HG02852 (cell line): ENCODE measurements around the gene NANS.
"Not testable (repeated sequence)": the region's sequence is repeated elsewhere in the genome, so short reads cannot be mapped to it uniquely, and the experiment has no call there.

ENCODE experiments used
- ATAC-seq: cut with Tn5 transposase; IDR thresholded peaks from one replicate; pipeline ENCODE4 v1.9.1; 2021; ENCODE audit warnings: mild to moderate bottlenecking, moderate library complexity; ENCODE audit not compliant: unreplicated experiment

Gene NANS

GRCh38 chr9:98075332-98075805 is 18.8 kb downstream of the NANS start:
- no peak for ATAC-seq

GRCh38 chr9:98076514-98076890 is 20.0 kb downstream of the NANS start:
- not testable (repeated sequence) for ATAC-seq

- ATAC-seq = no peak
These were observed 22.4 kb downstream of the NANS start for GRCh38 chr9:98078895-98079294.

DNA sequence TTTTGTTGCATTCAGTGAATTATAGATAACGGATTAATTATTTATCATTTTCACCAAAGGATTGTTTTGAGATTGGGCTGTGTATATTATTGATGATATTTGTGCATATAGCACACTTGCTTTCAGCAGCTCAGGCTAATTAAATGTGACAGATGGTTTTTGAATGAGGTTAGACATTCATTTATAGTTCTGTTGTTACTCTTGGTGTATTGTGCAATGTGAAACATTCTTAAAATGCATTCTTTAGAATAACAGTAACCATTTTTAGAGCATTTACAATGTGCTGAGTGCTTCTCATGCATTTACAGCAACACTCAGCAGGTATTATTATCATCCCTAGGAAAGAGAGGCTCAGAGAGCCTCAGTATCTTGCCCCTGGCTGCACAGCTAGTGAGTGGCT is 23.8 kb downstream of the NANS start:
- ATAC-seq = no peak

DNA sequence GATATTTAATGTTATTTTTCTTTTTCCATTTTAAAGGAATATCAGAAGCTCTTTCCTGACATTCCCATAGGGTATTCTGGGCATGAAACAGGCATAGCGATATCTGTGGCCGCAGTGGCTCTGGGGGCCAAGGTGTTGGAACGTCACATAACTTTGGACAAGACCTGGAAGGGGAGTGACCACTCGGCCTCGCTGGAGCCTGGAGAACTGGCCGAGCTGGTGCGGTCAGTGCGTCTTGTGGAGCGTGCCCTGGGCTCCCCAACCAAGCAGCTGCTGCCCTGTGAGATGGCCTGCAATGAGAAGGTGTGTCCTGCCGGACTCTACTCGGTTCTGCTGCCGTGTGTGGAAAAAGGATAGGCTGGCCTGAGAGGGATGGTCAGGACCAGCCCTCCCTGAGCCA is 24.2 kb downstream of the NANS start:
- ATAC-seq = no peak

DNA sequence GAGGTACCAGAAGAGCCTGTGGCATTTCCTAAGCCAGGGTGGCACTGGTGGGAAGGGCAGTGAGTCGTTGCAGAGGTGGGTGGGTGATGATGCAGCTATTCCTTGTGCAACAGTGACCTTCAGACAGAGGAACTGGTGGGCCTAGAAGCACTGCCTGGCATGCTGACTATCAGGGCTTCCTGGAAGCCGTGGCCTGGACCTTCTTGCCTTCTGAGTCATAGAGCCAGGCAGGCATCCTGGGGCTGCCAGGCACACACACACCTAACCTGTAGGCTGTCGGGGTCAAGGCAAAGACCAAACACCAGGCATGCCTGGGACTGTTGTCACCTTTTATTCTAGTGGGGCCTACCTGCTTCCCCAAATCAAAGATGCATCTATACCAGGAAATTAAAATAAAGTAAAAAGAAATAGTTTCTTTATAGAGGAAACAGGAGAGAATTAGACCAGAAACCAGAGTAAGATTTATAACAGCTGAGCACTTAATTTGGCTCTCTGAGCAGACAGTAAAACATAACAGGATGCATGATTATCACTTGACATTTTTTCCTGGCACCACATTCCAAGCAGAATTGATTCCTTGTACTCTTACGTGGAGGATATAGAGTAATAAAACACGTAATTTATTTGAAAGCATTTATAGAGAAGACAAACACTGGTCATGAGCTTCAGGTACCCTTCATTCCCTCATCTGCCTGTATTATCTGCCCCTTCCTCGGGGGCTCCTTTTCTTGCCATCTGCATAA is 25.1 kb downstream of the NANS start:
- no peak for ATAC-seq

- no peak for ATAC-seq
These were observed 26.5 kb downstream of the NANS start for GRCh38 chr9:98083061-98083501.

GRCh38 chr9:98083566-98084183 is 27.1 kb downstream of the NANS start:
- ATAC-seq = no peak

- ATAC-seq = no peak
These were observed 27.9 kb downstream of the NANS start for GRCh38 chr9:98084396-98084795.

GRCh38 chr9:98085058-98085457 is 28.5 kb downstream of the NANS start:
- no peak for ATAC-seq

GRCh38 chr9:98085944-98086343 is 29.4 kb downstream of the NANS start:
- no peak for ATAC-seq

GRCh38 chr9:98086461-98086860 is 29.9 kb downstream of the NANS start:
- ATAC-seq = no peak

DNA sequence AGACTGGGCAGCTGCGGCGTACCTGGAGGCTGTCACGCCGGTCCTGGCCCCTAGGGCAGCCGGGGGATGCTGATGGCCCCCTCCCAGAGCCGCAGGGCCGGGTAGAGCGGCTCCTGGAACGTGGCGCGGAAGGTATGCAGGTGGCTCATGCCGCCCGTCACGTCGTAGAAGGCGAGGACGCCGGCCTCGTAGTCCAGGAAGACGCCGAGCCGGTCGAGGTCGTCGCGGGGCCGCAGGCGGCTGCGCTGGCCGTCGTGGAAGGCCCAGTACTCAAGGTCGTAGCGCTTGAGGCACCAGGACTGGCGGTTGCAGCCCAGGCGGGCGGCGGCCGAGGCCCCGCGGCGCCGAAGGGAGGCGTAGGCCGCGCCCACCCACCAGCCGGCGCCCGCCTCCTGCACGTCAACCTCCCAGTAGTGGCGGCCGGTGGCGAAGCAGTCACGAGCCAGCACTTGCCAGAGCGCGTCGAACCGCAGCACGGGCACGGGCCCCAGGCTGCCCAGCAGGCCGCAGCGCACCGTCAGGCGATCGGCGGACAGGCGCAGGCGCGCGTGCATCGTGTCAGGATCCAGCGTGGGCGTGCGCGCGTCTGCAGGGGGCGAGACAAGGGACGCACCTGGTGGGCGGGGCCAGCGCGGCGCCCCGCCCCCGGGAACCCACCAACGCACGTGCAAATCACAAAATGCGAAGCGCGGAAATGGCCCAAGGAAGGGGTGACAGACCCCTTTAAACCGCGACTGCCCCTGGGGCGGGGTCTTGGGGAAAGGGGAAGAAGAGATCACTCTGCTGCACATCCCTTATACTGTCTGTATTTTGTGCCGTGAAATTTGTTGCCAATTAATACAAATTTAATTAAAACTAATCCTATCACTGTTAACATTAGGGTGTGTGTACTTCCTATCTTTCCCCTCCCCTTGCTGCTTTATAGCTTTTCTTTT is 31.2 kb downstream of the NANS start:
- no peak for ATAC-seq

DNA sequence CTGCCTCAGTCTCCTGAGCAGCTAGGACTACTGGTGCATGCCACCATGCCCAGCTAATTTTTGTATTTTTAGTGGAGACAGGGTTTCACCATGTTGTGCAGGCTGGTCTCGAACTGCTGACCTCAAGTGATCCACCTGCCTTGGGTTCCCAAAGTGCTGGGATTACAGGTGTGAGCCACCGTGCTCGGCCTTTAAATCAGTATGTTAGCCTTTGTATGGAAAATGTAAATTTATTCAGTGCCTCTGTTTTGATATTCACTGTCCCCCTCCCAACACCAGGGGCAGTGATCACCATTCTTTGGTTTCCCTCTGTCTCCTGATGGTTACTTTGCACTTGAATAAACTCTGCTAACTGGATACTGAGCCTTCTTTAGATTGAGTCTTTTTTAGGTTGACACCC is 34.1 kb downstream of the NANS start:
- not testable (repeated sequence) for ATAC-seq

DNA sequence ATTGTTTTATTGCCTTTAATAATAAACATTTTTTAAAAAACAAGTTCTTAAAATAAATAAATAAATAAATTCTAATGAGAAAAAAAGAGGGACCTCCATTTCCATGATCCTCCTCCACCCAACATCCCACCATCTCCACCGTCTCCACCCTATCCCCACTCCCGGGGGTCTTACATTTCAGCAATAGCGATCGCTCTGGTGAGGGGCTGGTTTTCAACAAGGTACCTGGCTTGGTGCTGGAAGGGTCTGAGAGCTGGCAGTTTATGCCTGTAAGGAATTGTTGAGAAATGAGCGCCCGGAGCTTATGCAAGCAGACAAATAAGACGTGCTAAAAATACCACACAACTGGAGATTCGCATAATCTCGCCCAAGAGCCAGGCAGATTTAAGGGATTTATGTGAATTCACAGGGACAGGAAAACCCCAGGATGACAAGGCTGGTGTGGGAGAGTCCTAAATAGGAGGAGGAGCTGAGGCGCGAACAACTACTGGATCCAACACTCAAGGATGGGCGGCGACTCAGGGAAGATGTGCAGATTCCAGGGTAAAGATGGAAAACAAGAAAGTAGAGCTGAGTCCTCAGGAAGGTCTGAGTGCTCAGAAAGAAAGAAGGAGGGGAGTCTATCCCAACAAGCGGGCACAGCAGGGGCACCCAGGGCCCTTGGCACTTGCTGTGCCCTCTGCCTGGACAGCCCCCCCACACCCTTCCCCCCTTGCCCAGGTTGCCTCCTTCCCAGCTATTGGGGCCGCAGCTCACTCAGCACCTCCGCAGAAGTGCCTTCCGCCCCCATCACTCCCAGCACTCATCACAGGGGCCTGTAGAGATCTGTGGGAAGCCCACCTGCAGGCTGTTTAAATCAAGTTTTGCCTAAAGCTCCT is 35.4 kb downstream of the NANS start:
- no peak for ATAC-seq

DNA sequence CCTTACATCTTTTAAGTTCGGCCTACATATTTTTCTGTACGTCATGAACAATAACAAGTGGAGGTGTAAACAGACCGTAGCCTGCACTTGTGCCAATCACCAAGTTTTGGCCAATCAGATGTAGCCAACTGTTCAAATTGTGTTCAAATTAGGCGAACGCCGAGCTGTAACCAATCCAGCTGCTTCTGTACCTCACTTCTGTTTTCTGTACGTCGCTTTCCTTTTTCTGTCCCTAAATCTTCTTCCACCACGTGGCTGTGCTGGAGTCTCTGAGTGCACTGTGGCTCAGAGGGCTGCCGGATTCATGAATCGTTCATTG is 36.0 kb downstream of the NANS start:
- no peak for ATAC-seq

- ATAC-seq = no peak
These were observed 37.8 kb downstream of the NANS start for GRCh38 chr9:98094316-98094715.

DNA sequence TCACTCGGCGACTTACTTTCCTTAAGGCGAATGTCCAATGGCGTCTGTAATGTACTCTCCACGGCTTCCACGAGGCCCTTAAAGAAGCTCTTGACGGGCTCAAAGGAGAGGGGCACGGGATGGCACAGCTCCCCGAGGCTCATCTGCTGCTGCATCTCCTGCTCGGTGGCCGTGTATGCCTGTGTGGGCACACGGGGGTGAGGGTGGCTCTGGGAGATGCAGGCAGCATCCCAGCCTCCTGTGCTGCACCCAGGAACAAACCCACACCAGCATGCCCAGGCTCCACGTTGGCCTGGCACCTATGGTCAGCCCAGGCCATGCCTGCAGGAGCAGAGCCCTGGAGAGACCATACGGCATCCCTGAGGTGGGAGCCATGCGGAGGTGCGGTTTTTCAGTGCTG is 38.3 kb downstream of the NANS start:
- ATAC-seq = no peak

GRCh38 chr9:98095401-98095800 is 38.9 kb downstream of the NANS start:
- ATAC-seq = no peak

GRCh38 chr9:98096091-98096490 is 39.6 kb downstream of the NANS start:
- no peak for ATAC-seq

GRCh38 chr9:98097836-98098235 is 41.3 kb downstream of the NANS start:
- ATAC-seq = no peak
